Dedifferentiated amniotic fluid mesenchymal stem cell (primary cell): Measurements from ENCODE around the gene CAMTA2.
A peak's percentile ranks its signal among the peaks of the same experiment; 100 is the strongest.

ENCODE experiments used
- DNase-seq: peaks from one replicate; pipeline ENCODE4 v3.0.0-alpha.2; 2016; ENCODE audit errors: extremely low spot score

The CAMTA2 gene

GRCh38 chr17:4968486-4969046, 18.9 kb downstream of the CAMTA2 start:
- DNase-seq: no peak

- peak; percentile 93 for DNase-seq
These were observed 19.7 kb downstream of the CAMTA2 start, which contains the start of gene SPAG7 for GRCh38 chr17:4967539-4968485. Gene SPAG7, minus strand, starts transcription at chr17:4967817. Its CDS starts 13 bp downstream, at chr17:4967804.

GRCh38 chr17:4966844-4967538, 20.5 kb downstream of the CAMTA2 start:
- DNase-seq: peak; percentile 99

- no peak for DNase-seq
These were observed 22.0 kb downstream of the CAMTA2 start for GRCh38 chr17:4965311-4965986.

DNA sequence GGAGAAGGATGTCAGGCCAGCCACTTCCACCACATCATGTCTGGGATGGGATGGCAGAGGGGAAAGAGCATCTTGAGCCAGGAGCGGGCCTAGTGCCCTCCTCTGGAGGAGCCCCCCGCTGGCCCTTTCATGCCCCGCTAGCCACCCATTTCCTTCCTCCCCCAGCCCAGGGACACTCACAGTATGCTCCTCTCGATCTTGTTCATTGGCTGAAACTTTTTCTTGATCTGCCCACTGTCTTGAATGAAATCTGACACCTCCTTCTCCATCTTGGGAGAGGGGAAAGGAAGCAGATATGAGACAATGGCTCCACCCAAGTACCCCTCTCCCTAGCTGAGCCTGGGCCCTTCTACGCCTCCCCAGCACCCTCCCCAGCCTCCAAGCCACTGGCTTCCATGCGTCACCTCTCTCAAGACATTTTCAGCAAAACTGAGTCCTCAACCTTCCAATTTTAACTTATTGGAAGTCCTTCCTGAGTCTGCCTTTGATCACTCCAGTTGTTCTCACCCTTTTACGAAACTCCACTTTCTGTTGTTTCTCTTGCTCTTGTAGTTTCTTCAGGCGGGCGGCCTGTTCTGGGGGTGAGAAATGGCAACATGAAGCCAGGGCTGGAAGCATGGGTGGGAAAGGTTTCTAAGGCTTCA, 27.1 kb downstream of the CAMTA2 start:
- no peak for DNase-seq

DNA sequence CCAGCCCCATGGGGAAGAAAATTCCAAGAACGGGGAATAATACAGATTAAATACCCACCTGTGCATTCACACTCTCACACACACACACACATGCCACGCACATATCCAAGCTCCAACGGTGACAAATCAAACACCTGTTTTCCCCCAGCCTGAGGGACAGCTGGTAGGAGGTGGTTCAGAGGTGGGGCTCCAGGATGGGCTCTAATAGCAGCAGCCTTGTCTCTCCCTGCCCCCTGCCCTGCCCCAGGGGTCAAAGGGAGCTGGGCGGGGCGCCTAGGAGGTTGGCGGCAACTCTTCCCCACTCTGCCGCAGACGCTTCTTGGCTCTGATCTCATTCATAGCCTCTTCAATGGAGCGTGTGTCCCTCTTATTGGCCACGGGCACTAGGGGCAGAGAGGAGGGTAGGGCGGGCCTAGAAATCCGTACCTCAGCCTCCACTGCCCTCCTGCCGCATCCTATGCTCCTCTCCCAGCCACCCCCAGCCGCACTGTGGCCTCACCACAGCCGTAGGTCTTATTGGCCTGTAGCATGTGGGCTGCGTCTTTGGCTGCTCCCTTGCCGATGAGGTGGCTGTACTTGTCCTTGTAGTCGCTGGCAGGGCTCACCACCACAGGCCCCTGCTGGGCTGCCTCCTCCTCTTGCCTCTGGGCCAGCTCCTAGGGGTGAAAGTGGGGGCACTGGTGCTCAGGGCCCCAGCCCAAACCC, 28.1 kb downstream of the CAMTA2 start:
- no peak for DNase-seq

DNA sequence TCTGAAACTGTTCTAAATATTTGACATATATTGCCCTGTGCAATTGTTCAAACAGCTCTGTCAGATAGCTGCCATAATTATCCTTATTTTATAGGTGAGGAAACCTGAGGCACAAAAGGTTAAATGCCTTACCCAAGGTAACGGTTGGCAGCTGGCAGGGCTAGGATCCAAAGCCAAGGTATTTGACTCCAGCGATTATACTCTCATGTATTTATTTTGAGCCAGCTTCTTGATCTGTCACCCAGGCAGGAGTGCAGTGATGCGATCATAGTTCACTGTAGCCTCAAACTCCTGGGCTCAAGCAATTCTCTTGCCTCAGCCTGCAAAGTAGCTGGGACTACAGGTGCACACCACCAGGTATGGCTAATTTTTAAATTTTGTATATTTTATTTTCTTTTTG, 29.4 kb downstream of the CAMTA2 start:
- no peak for DNase-seq

DNA sequence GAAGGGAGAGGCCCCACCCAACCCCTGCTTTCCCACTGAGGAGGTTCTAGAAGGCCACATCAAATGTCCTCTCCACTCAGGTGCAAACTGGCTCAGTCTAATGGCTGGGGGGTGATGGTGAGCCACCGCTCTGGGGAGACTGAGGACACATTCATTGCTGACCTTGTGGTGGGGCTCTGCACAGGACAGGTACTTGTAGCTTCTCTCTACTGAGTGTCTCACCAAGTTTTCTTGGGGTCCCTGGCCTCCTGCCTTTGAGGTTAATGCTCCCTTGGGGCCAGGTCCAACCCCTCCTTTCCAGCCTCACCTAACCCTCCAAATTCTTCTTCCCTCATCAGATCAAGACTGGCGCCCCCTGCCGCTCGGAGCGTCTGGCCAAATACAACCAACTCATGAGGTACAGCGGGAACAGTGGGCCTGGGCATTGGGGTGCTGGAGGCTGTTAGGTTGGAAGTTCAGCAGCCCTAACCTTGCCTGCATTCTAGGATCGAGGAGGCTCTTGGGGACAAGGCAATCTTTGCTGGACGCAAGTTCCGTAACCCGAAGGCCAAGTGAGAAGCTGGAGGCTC, 30.9 kb downstream of the CAMTA2 start:
- DNase-seq: no peak

DNA sequence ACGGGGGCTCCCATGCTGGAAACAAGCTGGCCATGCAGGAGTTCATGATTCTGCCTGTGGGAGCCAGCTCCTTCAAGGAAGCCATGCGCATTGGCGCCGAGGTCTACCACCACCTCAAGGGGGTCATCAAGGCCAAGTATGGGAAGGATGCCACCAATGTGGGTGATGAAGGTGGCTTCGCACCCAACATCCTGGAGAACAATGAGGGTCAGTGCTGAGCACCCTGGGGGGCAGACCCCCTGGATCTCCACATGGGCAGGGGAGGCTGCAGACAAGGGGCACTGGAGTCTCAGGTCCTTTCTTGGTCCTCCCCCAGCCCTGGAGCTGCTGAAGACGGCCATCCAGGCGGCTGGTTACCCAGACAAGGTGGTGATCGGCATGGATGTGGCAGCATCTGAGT, 32.4 kb downstream of the CAMTA2 start:
- DNase-seq: no peak

DNA sequence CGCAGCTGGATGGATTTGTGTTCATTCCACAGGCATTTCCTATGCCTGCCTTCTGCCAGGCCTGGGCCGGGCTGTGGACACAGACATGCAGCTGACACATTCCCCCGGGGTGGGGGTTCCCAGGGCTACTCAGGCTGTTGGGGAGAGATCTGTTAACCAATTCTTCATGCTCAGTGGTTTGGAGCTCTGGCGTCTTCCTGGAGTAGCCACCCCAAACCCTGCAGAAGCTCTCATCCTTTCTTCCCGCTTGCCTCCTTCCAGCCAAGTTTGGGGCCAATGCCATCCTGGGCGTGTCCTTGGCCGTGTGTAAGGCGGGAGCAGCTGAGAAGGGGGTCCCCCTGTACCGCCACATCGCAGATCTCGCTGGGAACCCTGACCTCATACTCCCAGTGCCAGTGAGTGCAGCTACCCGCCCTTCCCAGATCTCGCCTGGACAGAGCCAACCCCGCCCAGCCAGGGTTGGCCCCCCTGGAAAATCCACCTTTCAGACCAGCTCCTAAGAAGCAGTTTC, 34.0 kb downstream of the CAMTA2 start:
- peak; percentile 40 for DNase-seq

DNA sequence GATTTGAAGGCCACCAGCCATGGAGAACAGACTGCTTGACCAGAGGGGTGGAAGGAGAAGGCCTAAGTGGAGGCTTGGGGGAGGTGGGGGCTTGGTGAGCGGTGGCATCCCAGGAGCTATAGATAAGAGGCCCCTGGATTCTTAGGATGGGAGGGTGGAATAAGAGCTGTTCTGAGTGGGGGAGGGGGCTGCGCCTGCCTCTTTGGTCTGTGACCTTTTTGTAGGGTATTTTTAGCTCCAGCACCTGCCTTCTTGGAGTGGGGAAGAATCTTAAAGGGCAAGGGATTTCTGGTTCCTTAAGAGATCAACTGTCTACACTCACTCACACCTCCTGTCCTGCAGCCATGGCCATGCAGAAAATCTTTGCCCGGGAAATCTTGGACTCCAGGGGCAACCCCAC, 36.0 kb downstream of the CAMTA2 start:
- no peak for DNase-seq

- DNase-seq: no peak
These were observed 36.7 kb downstream of the CAMTA2 start, which contains the start of gene ENO3 for GRCh38 chr17:4950746-4951204. Gene ENO3, plus strand, starts transcription at chr17:4951119. Its CDS starts 711 bp downstream, at chr17:4951830.

GRCh38 chr17:4950075-4950745, 37.3 kb downstream of the CAMTA2 start:
- DNase-seq: peak; percentile 18

DNA sequence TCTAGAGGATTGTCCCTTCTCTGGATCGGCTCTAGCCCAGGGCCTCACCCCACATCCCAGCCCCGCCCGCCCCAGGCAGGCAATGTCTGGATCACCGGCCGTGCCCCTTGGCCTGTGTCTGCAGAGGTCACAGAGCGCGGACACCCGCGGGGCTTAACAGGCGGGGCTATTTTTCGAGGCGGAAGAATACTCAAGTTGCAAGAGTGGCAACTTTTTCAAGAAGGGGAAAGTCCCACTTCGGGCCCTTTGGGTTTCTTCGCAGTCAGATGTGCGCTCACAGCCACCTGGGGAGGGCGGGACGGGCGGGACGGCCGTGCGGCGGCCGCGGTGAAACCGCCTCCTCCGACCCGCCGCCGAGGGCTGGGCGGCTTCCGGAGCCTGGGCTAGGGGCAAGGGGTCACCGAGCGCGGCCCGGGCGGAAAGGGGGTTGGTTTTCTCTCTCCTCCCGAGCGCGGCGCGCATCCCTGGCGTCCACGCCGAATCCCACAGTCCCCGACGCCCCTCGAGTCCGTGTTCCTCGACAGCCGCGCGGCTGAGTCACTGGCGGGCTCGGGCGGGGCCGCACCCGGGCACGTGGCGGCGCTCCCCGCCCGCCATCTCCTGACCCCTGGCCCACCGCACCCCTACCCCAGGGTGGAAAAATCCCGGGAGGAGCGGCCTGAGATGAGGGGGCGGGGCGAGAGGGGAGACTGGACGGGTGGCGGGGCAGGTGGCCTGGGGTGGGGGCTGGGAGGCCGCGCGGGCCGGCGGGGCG, 38.0 kb downstream of the CAMTA2 start:
- DNase-seq: peak; percentile 30

DNA sequence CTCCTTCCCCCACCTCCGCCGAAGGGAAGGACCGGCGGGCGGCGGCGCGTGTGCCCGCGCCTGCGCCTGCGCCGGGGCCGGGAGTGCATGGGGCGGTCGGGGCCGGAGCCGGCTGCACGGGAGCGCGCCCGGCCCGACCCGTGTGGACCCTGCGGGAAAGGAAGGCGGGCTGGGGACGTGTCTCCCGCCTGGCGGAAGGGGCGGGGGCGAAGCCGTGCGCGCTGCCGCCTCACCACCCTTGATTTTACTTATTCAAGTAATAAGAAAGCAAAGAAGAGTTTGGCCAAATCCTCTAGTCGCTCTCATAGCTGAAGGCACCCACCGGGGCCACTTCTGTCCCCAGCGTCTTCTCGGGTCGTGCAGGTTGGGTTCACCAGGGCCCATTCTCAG, 38.5 kb downstream of the CAMTA2 start:
- DNase-seq: peak; percentile 76

- DNase-seq: peak; percentile 89
These were observed 39.1 kb downstream of the CAMTA2 start, which contains the start of gene PFN1 for GRCh38 chr17:4948166-4948930. Gene PFN1, minus strand, starts transcription at chr17:4948530. Its CDS starts 136 bp downstream, at chr17:4948394.

- DNase-seq: peak; percentile 16
These were observed 39.9 kb downstream of the CAMTA2 start for GRCh38 chr17:4947411-4948165.
